Upper lobe of left lung (tissue), 6 donors: ENCODE data around the gene PRR23B. TPM values are rescaled to one million over a fixed set of nuclear protein-coding genes. Genes with fewer than 3 reads are reported as not detected.

Experiments used
- ATAC-seq, 2 donors: fragments of 200-7000 bp; cut with Tn5 transposase; one replicate each; pipeline ENCODE4 v1.9.1; 2022; ENCODE audit warnings: mild to moderate bottlenecking in 2 of 2, moderate library complexity in 2 of 2; ENCODE audit not compliant: low FRiP score in 2 of 2
- DNase-seq, 2 donors: peaks; one replicate each; pipeline ENCODE4 v3.0.0-alpha.2; 2019 to 2020
- H3K27ac ChIP-seq, 4 donors: fragments of 200-600 bp; sonication (generic); one replicate each; pipeline ENCODE4 v1.5.1; 2016 to 2019
- H3K27me3 ChIP-seq, 4 donors: fragments of 200-600 bp; sonication (generic); one replicate each; pipeline ENCODE4 v1.5.1; 2017 to 2019
- H3K36me3 ChIP-seq, 4 donors: fragments of 200-600 bp; sonication (generic); one replicate each; pipeline ENCODE4 v1.5.1; 2016 to 2019
- H3K4me1 ChIP-seq, 4 donors: fragments of 200-600 bp; sonication (generic); one replicate each; pipeline ENCODE4 v1.5.1; 2018 to 2019
- H3K4me3 ChIP-seq, 4 donors: fragments of 200-600 bp; sonication (generic); one replicate each; pipeline ENCODE4 v1.5.1; 2017 to 2019; ENCODE audit warnings: mild to moderate bottlenecking in 2 of 4, moderate library complexity in 1 of 4
- H3K9me3 ChIP-seq, 4 donors: fragments of 200-600 bp; sonication (generic); one replicate each; pipeline ENCODE4 v1.5.1; 2018 to 2019
- CTCF ChIP-seq, 6 experiments: fragments of 450-650 bp in 4 of 6; fragments of 200-600 bp in 2 of 6; sonication (generic) in 2 of 6; IDR thresholded peaks; one replicate each; pipeline ENCODE4 v1.5.1; 2016 to 2019; ENCODE audit warnings: antibody characterized with exemption in 6 of 6
- EP300 ChIP-seq, 4 donors: sonication (generic); formaldehyde crosslinking; IDR thresholded peaks; one replicate each; pipeline ENCODE4 v1.5.1; 2017; ENCODE audit warnings: antibody characterized with exemption in 4 of 4, control low read depth in 2 of 4
- POLR2A ChIP-seq, 4 donors: fragments of 450-650 bp; IDR thresholded peaks; one replicate each; pipeline ENCODE4 v1.5.1; 2016 to 2017; ENCODE audit warnings: antibody characterized with exemption in 4 of 4, mild to moderate bottlenecking in 2 of 4
- POLR2AphosphoS5 ChIP-seq, 2 donors: sonication (generic); formaldehyde crosslinking; IDR thresholded peaks; one replicate each; pipeline ENCODE4 v1.5.1; 2017; ENCODE audit warnings: antibody characterized with exemption in 2 of 2
- WGBS, 2 donors: methylation state at CpG; one replicate each; pipeline ENCODE4 v1.1.5; 2017 to 2018; 5-methylcytosine and 5-hydroxymethylcytosine counted together
- total RNA-seq, 6 donors: library from RNA; depleted of rRNA in 4 of 6; stranded (reverse); fragments of >200 nt in 4 of 6; gene quantifications; one replicate each; pipeline versions ENCODE4 v1.1.0 to v1.2.1, GENCODE V29; 2016 to 2021
- donor health status: DM: no; HTN: no; CAD: no; lungs with moderate emphysema.
- donor health status: DM: no; HTN: yes; CAD: no; lungs with severe emphysema.

PRR23B gene
- total RNA-seq, 6 donors from 2014 or later = not detected

DNA sequence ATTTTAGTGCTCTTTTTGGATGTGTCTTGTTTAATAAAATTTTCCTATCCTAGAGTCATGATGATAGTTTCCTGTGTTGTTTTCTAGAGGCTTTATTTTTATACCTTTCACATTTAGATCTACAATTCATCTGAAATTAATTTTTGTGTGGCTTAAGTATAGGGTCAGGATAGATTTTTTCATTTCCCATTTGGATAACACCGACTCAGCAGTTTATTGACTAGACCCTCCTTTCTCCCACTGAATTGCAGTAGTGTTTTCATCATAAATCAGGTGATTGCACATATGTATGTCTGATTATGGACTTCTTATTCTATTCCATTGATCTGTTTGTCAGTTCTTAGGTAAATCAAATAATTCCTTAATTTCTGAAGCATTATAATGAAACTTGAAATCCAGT, 25.0 kb downstream of the PRR23B start:
- ATAC-seq (no peak), DNase-seq (no peak)
- WGBS, 2 donors = 81 to 83% methylated on average over 1 of the region's 1 CpG
- no peaks in the 10 kb centered on the region for H3K27me3 ChIP-seq
- no peaks in the 10 kb centered on the region for H3K4me1 ChIP-seq
- TF ChIP-seq POLR2AphosphoS5 (IDR thresholded peaks at IDR 0.05) (no peak), POLR2A (IDR thresholded peaks at IDR 0.05) (no peak), CTCF (IDR thresholded peaks at IDR 0.05) (no peak), EP300 (IDR thresholded peaks at IDR 0.05) (no peak)
- no peak overlapping the region for H3K27ac ChIP-seq
- no peaks in the 10 kb centered on the region for H3K9me3 ChIP-seq
- H3K36me3 ChIP-seq = no peaks in the 10 kb centered on the region
- no peak overlapping the region for H3K4me3 ChIP-seq

DNA sequence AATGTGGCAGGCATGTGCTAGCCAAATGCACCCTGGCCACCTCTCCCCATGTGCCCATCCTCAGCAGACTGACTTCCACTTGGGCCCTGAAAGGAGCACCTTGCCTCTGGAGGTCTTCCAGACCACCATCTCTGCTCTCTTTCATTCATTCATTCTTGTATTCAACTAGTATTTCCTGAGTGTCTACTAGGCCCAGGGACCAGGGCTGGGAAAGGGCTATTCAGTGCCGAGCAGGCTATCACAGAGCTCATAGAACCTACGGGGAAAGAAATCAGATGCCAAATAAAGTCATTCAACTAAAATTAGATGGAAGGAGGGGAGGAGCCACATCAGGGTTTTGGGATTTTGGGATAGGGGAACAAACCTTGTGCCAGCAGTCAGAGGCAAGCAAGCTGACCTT, 33.5 kb downstream of the PRR23B start:
- TF ChIP-seq POLR2AphosphoS5 (IDR thresholded peaks at IDR 0.05) (no peak), EP300 (IDR thresholded peaks at IDR 0.05) (no peak), CTCF (IDR thresholded peaks at IDR 0.05) (no peak), POLR2A (IDR thresholded peaks at IDR 0.05) (no peak)
- ATAC-seq = no peak
- Histone ChIP-seq H3K27me3 (no peaks in the 10 kb centered on the region), H3K27ac (no peak overlapping the region), H3K4me3 (no peak overlapping the region), H3K9me3 (no peaks in the 10 kb centered on the region), H3K36me3 (no peaks in the 10 kb centered on the region), H3K4me1 (no peaks in the 10 kb centered on the region)
- DNase-seq = no peak
- 92 to 93% methylated on average over 2 of the region's 2 CpGs for WGBS, 2 donors

- H3K36me3 ChIP-seq = no peaks in the 10 kb centered on the region
- no peak overlapping the region for H3K4me3 ChIP-seq
- H3K4me1 ChIP-seq = no peaks in the 10 kb centered on the region
- no peaks in the 10 kb centered on the region for H3K9me3 ChIP-seq
- no peak for ATAC-seq
- TF ChIP-seq POLR2AphosphoS5 (IDR thresholded peaks at IDR 0.05) (no peak), EP300 (IDR thresholded peaks at IDR 0.05) (no peak), POLR2A (IDR thresholded peaks at IDR 0.05) (no peak), CTCF (IDR thresholded peaks at IDR 0.05) (no peak)
- no peak overlapping the region for H3K27ac ChIP-seq
- 60 to 61% methylated on average over 4 of the region's 4 CpGs for WGBS, 2 donors
- no peaks in the 10 kb centered on the region for H3K27me3 ChIP-seq
- no peak for DNase-seq
These were observed 34.8 kb downstream of the PRR23B start for GRCh38 chr3:138985932-138986331.

DNA sequence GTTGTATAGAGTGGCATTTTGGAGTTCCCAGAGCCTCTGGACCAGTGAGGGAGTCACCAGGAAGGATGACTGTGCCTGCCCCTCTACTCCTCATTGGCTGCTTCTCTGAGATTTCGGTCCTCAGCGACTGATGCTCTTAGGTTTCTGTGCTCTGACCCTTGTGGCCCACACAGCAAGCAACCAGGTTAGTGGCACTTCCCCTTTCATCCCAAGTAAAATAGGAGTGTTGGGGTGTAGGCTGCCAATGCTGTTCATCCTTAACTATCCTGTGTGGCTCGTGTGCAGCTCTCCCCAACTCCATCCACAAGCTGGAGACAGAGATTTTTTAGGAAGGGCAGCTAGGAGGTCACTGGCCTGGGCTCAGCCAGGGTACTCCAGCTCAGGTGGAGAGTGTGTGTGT, 35.9 kb downstream of the PRR23B start:
- 43 to 59% methylated on average over 2 to 3 of the region's 3 CpGs for WGBS, 2 donors
- no peak for TF ChIP-seq CTCF (IDR thresholded peaks at IDR 0.05)
- TF ChIP-seq EP300 (IDR thresholded peaks at IDR 0.05) = no peak
- no peak for TF ChIP-seq POLR2AphosphoS5 (IDR thresholded peaks at IDR 0.05)
- TF ChIP-seq POLR2A (IDR thresholded peaks at IDR 0.05) = no peak
- no peak for ATAC-seq
- H3K9me3 ChIP-seq = no peaks in the 10 kb centered on the region
- no peaks in the 10 kb centered on the region for H3K27me3 ChIP-seq
- no peak overlapping the region for H3K4me3 ChIP-seq
- no peaks in the 10 kb centered on the region for H3K4me1 ChIP-seq
- DNase-seq = no peak
- H3K27ac ChIP-seq = no peak overlapping the region
- no peaks in the 10 kb centered on the region for H3K36me3 ChIP-seq

GRCh38 chr3:138976047-138976446, 44.7 kb downstream of the PRR23B start:
- Histone ChIP-seq H3K9me3 (no peaks in the 10 kb centered on the region), H3K36me3 (no peaks in the 10 kb centered on the region), H3K4me1 (no peaks in the 10 kb centered on the region), H3K27me3 (no peaks in the 10 kb centered on the region), H3K27ac (no peak overlapping the region), H3K4me3 (no peak overlapping the region)
- TF ChIP-seq EP300 (IDR thresholded peaks at IDR 0.05) (no peak), POLR2A (IDR thresholded peaks at IDR 0.05) (no peak), CTCF (IDR thresholded peaks at IDR 0.05) (no peak), POLR2AphosphoS5 (IDR thresholded peaks at IDR 0.05) (no peak)
- no peak for DNase-seq
- no peak for ATAC-seq
